RWPE1 (cell line): Measurements from ENCODE around the gene DFFB.

Experiments used
- CTCF ChIA-PET: fragments of 350-600 bp; sonication (Branson Sonifier 250); formaldehyde crosslinking; extraction: SDS; loops from one replicate; lab custom pipeline; 2021; lab: Yijun Ruan, JAX
- POLR2A ChIA-PET: fragments of 400-600 bp; formaldehyde crosslinking; extraction: SDS; loops from one replicate; lab custom pipeline; 2020; ENCODE audit warnings: antibody characterized with exemption; ENCODE audit not compliant: low non-redundant PET; lab: Yijun Ruan, JAX
- DNase-seq: peaks from one replicate; pipeline ENCODE4 v3.0.0; 2012; ENCODE audit warnings: low spot score
- H3K27ac ChIP-seq: fragments of 450-650 bp; 2 replicates; pipeline ENCODE4 v1.5.1; 2017
- CTCF ChIP-seq: fragments of 450-650 bp; conservative IDR thresholded peaks from 2 replicates; pipeline ENCODE4 v1.5.1; 2017; ENCODE audit warnings: low read depth, mild to moderate bottlenecking

The DFFB gene

GRCh38 chr1:3900150-3900968 lies 43.1 kb downstream of the DFFB start, which contains the start of gene C1orf174:
C1orf174 (minus strand) TSS chr1:3900272; CDS start chr1:3900186, 86 bp downstream.
- H3K27ac ChIP-seq: peak within 1 kb of the TSS; percentile 97
- TF ChIP-seq CTCF: no peak
- peak; percentile 99 for DNase-seq
- ChIA-PET CTCF (interaction anchor here (0.6 kb wide), 1 partner anchor 1497 kb away, joined by 4 read pairs; no protein-coding TSS in a partner anchor), POLR2A (interaction anchor here (0.6 to 0.8 kb wide), 2 partner anchors 13 to 1264 kb away, joined by 3 read pairs; no protein-coding TSS in a partner anchor)

GRCh38 chr1:3900969-3901529 lies 43.8 kb downstream of the DFFB start:
- peak overlapping the region; percentile 97 for H3K27ac ChIP-seq
- POLR2A ChIA-PET: interaction anchor here (0.6 kb wide), 1 partner anchor 13 kb away, joined by 3 read pairs; no protein-coding TSS in a partner anchor
- peak; percentile 97 for DNase-seq
- CTCF ChIA-PET: interaction anchor here (0.6 to 1.0 kb wide), 2 partner anchors 10 to 1498 kb away, joined by 3 to 4 read pairs; no protein-coding TSS in a partner anchor
- TF ChIP-seq CTCF: no peak

GRCh38 chr1:3902111-3902511 lies 44.8 kb downstream of the DFFB start:
- TF ChIP-seq CTCF: no peak
- H3K27ac ChIP-seq: no peak overlapping the region
- POLR2A ChIA-PET: no interaction called here
- DNase-seq: no peak
- CTCF ChIA-PET: no interaction called here

- CTCF ChIA-PET: interaction anchor here (0.8 kb wide), 1 partner anchor 45 kb away, joined by 3 read pairs; the partner anchor contains the start of genes CEP104 and DFFB
- H3K27ac ChIP-seq: no peak overlapping the region
- POLR2A ChIA-PET: no interaction called here
- no peak for DNase-seq
- TF ChIP-seq CTCF: no peak
Measured at GRCh38 chr1:3902571-3903091, 45.4 kb downstream of the DFFB start.

- TF ChIP-seq CTCF: no peak
- ChIA-PET CTCF (interaction anchor here (0.6 to 0.8 kb wide), 2 partner anchors 35 to 46 kb away, joined by 3 to 5 read pairs; partner anchors contain the start of genes CEP104 and DFFB), POLR2A (no interaction called here)
- 0 out of 2 replicates have a peak overlapping the region, but pooled peaks have one; percentile 11 for H3K27ac ChIP-seq
- DNase-seq: no peak
Measured at GRCh38 chr1:3903141-3904005, 46.1 kb downstream of the DFFB start.
